ENCODE data around the gene PC.

- TF ChIP-seq SREBF2 (IDR thresholded peaks at IDR 0.05) (no peak), MAZ (IDR thresholded peaks at IDR 0.05; ENCODE audit: borderline replicate concordance, low read depth, low read length) (no peak), KDM5A (IDR thresholded peaks at IDR 0.05) (no peak), NPAS2 (CRISPR knock-in tag; IDR thresholded peaks at IDR 0.05; ENCODE audit: borderline replicate concordance) (no peak), HOXB13 (CRISPR knock-in tag; IDR thresholded peaks at IDR 0.05; ENCODE audit: low read depth) (no peak)
- TF ChIP-seq, protein P1, sequence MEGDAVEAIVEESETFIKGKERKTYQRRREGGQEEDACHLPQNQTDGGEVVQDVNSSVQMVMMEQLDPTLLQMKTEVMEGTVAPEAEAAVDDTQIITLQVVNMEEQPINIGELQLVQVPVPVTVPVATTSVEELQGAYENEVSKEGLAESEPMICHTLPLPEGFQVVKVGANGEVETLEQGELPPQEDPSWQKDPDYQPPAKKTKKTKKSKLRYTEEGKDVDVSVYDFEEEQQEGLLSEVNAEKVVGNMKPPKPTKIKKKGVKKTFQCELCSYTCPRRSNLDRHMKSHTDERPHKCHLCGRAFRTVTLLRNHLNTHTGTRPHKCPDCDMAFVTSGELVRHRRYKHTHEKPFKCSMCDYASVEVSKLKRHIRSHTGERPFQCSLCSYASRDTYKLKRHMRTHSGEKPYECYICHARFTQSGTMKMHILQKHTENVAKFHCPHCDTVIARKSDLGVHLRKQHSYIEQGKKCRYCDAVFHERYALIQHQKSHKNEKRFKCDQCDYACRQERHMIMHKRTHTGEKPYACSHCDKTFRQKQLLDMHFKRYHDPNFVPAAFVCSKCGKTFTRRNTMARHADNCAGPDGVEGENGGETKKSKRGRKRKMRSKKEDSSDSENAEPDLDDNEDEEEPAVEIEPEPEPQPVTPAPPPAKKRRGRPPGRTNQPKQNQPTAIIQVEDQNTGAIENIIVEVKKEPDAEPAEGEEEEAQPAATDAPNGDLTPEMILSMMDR (IDR thresholded peaks at IDR 0.05), result no peak
Observed at GRCh38 chr11:66962801-66963200, 4.6 kb upstream of the PC start.
